GM18907 (cell line): ENCODE data around the gene CTRB1.

Source experiments
- ATAC-seq: cut with Tn5 transposase; IDR thresholded peaks from one replicate; pipeline ENCODE4 v1.9.1; 2021; ENCODE audit warnings: mild to moderate bottlenecking, moderate library complexity; ENCODE audit not compliant: unreplicated experiment

CTRB1 gene

GRCh38 chr16:75252946-75253911 lies 34.4 kb downstream of the CTRB1 start:
- no peak for ATAC-seq

GRCh38 chr16:75254359-75254837 lies 35.6 kb downstream of the CTRB1 start:
- no peak for ATAC-seq

GRCh38 chr16:75256059-75256571 lies 37.3 kb downstream of the CTRB1 start:
- ATAC-seq, result no peak

GRCh38 chr16:75256696-75257343 lies 38.0 kb downstream of the CTRB1 start:
- ATAC-seq, result no peak

- ATAC-seq, result no peak
Observed at GRCh38 chr16:75257886-75258806, 39.4 kb downstream of the CTRB1 start.

GRCh38 chr16:75258807-75259141 lies 40.0 kb downstream of the CTRB1 start:
- ATAC-seq, result no peak

- ATAC-seq, result no peak
Observed at GRCh38 chr16:75260851-75261589, 42.2 kb downstream of the CTRB1 start.

- ATAC-seq, result no peak
Observed at GRCh38 chr16:75261590-75262078, 42.8 kb downstream of the CTRB1 start.

GRCh38 chr16:75262104-75262799 lies 43.5 kb downstream of the CTRB1 start:
- ATAC-seq, result no peak

GRCh38 chr16:75262800-75263127 lies 44.0 kb downstream of the CTRB1 start:
- no peak for ATAC-seq

GRCh38 chr16:75263291-75263962 lies 44.6 kb downstream of the CTRB1 start:
- ATAC-seq, result no peak

GRCh38 chr16:75263963-75264445 lies 45.2 kb downstream of the CTRB1 start:
- ATAC-seq, result no peak

- no peak for ATAC-seq
Observed at GRCh38 chr16:75264457-75264998, 45.7 kb downstream of the CTRB1 start.

- ATAC-seq, result peak; percentile 22
Observed at GRCh38 chr16:75264999-75265910, 46.5 kb downstream of the CTRB1 start.

GRCh38 chr16:75265911-75266701 lies 47.3 kb downstream of the CTRB1 start:
- peak; percentile 76 for ATAC-seq

- no peak for ATAC-seq
Observed at GRCh38 chr16:75266738-75267630, 48.2 kb downstream of the CTRB1 start.
